D341Med (cell line): ENCODE data around the gene MATK.

Experiments
- DNase-seq: peaks from one replicate; pipeline ENCODE4 v3.0.0; 2012; ENCODE audit warnings: low spot score

Gene MATK

GRCh38 chr19:3788996-3789778, 3.0 kb upstream of the MATK start:
- no peak for DNase-seq

GRCh38 chr19:3785451-3785937, 687 bp downstream of the MATK start:
- peak; percentile 60 for DNase-seq

- DNase-seq, result peak; percentile 43
Measured at GRCh38 chr19:3784607-3785450, 1.4 kb downstream of the MATK start.

- peak; percentile 63 for DNase-seq
Measured at GRCh38 chr19:3783660-3784584, 2.3 kb downstream of the MATK start.

GRCh38 chr19:3782903-3783302, 3.3 kb downstream of the MATK start:
- no peak for DNase-seq

GRCh38 chr19:3782330-3782729, 3.9 kb downstream of the MATK start:
- DNase-seq, result no peak

GRCh38 chr19:3781603-3782002, 4.6 kb downstream of the MATK start:
- no peak for DNase-seq

GRCh38 chr19:3780786-3781304, 5.3 kb downstream of the MATK start:
- no peak for DNase-seq

GRCh38 chr19:3778899-3779723, 7.1 kb downstream of the MATK start:
- peak; percentile 40 for DNase-seq

GRCh38 chr19:3778104-3778867, 7.9 kb downstream of the MATK start:
- no peak for DNase-seq

GRCh38 chr19:3776479-3777040, 9.6 kb downstream of the MATK start:
- no peak for DNase-seq

- no peak for DNase-seq
Measured at GRCh38 chr19:3775831-3776230, 10.3 kb downstream of the MATK start.

GRCh38 chr19:3775374-3775711, 10.8 kb downstream of the MATK start:
- no peak for DNase-seq

- no peak for DNase-seq
Measured at GRCh38 chr19:3774621-3775373, 11.4 kb downstream of the MATK start.

GRCh38 chr19:3773814-3774515, 12.2 kb downstream of the MATK start:
- no peak for DNase-seq

GRCh38 chr19:3771906-3772455, 14.2 kb downstream of the MATK start, which contains the start of gene RAX2:
Gene RAX2 (minus strand): TSS chr19:3772228. CDS start chr19:3771742, 486 bp downstream.
- peak; percentile 76 for DNase-seq

- no peak for DNase-seq
Measured at GRCh38 chr19:3771000-3771905, 14.9 kb downstream of the MATK start.
